Naive B cell (primary cell): ENCODE results near the gene TNNT1. TPM values are rescaled to one million over a fixed set of nuclear protein-coding genes. Genes with fewer than 3 reads are reported as not detected.
A peak's percentile ranks its signal among the peaks of the same experiment; 100 is the strongest.

ENCODE experiments used
- ATAC-seq, 2 donors: fragments of 150-1000 bp; cut with Tn5 transposase; 2 replicates each; pipeline ENCODE4 v1.10.0; 2021; ENCODE audit warnings: low read depth in 2 of 2, mild to moderate bottlenecking in 2 of 2, moderate library complexity in 2 of 2
- DNase-seq: peaks from one replicate; pipeline ENCODE4 v3.0.0; 2022
- H3K27ac Mint-ChIP-seq, 6 donors: one replicate each; pipeline ENCODE4 v1.8.0; 2020 to 2022; ENCODE audit warnings: mild to moderate bottlenecking in 6 of 6, mixed read lengths in 6 of 6, moderate library complexity in 5 of 6, inconsistent platforms in 2 of 6
- H3K27me3 Mint-ChIP-seq, 3 donors: one replicate each; pipeline ENCODE4 v1.8.0; 2021 to 2022; ENCODE audit warnings: mixed read lengths in 3 of 3, mild to moderate bottlenecking in 1 of 3
- H3K36me3 Mint-ChIP-seq, 2 donors: one replicate each; pipeline ENCODE4 v1.8.0; 2020 to 2022; ENCODE audit warnings: mixed read lengths in 2 of 2, inconsistent platforms in 1 of 2, mild to moderate bottlenecking in 1 of 2
- H3K4me1 Mint-ChIP-seq, 3 donors: one replicate each; pipeline ENCODE4 v1.8.0; 2020 to 2022; ENCODE audit warnings: mixed read lengths in 3 of 3, inconsistent platforms in 1 of 3, mild to moderate bottlenecking in 1 of 3, moderate library complexity in 1 of 3
- H3K4me3 Mint-ChIP-seq, 8 donors: one replicate each; pipeline ENCODE4 v1.8.0; 2020 to 2022; ENCODE audit warnings: mild to moderate bottlenecking in 8 of 8, mixed read lengths in 8 of 8, moderate library complexity in 8 of 8, inconsistent platforms in 2 of 8
- H3K9me3 Mint-ChIP-seq, 7 donors: one replicate each; pipeline ENCODE4 v1.8.0; 2020 to 2022; ENCODE audit warnings: mixed read lengths in 7 of 7, mild to moderate bottlenecking in 5 of 7, inconsistent platforms in 2 of 7, moderate library complexity in 1 of 7
- polyA plus RNA-seq, 6 donors: library from polyadenylated mRNA; unstranded; fragments of 300-500 nt; fragmentation: Illumina TruSeq; gene quantifications; one replicate each; pipeline ENCODE4 v1.2.3, GENCODE V29; 2021; ENCODE audit warnings: low read depth in 6 of 6

TNNT1 gene
- polyA plus RNA-seq, 6 donors from 2014 or later, result not detected

GRCh38 chr19:55146705-55147273 lies 2.2 kb downstream of the TNNT1 start:
- Mint-ChIP-seq H3K36me3 (peaks cover 0 to 13% of the 10 kb centered on the region in 2 donors), H3K9me3 (peaks cover under 1 to 6% (median 5%) of the 10 kb centered on the region in 7 donors), H3K27me3 (peaks cover 41 to 70% (median 69%) of the 10 kb centered on the region in 3 donors), H3K27ac (no peak overlapping the region), H3K4me1 (peaks cover 12 to 16% (median 15%) of the 10 kb centered on the region in 3 donors), H3K4me3 (peak overlapping the region in 2 of 8 donors; percentile 20 to 51)
- ATAC-seq (no peak), DNase-seq (no peak)

- H3K36me3 Mint-ChIP-seq, result peaks cover 0 to 12% of the 10 kb centered on the region in 2 donors
- peaks cover 0 to under 1% (median 0%) of the 10 kb centered on the region in 7 donors for H3K9me3 Mint-ChIP-seq
- H3K4me3 Mint-ChIP-seq, result peak overlapping the region in 1 of 8 donors; percentile 38
- DNase-seq (no peak), ATAC-seq (no peak)
- H3K4me1 Mint-ChIP-seq, result peaks cover 14 to 18% (median 16%) of the 10 kb centered on the region in 3 donors
- H3K27me3 Mint-ChIP-seq, result peaks cover 40 to 75% (median 71%) of the 10 kb centered on the region in 3 donors
- H3K27ac Mint-ChIP-seq, result peak overlapping the region in 1 of 6 donors; percentile 20
Observed at GRCh38 chr19:55146078-55146704, 2.8 kb downstream of the TNNT1 start.

- DNase-seq (no peak), ATAC-seq (no peak)
- Mint-ChIP-seq H3K9me3 (no peaks in the 10 kb centered on the region), H3K36me3 (peaks cover 0 to 12% of the 10 kb centered on the region in 2 donors), H3K4me1 (peaks cover 16 to 20% (median 18%) of the 10 kb centered on the region in 3 donors), H3K27ac (no peak overlapping the region), H3K4me3 (no peak overlapping the region), H3K27me3 (peaks cover 40 to 76% (median 71%) of the 10 kb centered on the region in 3 donors)
Observed at GRCh38 chr19:55145232-55145631, 3.8 kb downstream of the TNNT1 start.

- no peak for DNase-seq
- no peaks in the 10 kb centered on the region for H3K9me3 Mint-ChIP-seq
- H3K36me3 Mint-ChIP-seq, result peaks cover 0 to 12% of the 10 kb centered on the region in 2 donors
- peak overlapping the region in 2 of 8 donors; percentile 6 to 57 for H3K4me3 Mint-ChIP-seq
- H3K27ac Mint-ChIP-seq, result no peak overlapping the region
- peaks cover 28 to 62% (median 53%) of the 10 kb centered on the region in 3 donors for H3K27me3 Mint-ChIP-seq
- ATAC-seq, result no peak
- H3K4me1 Mint-ChIP-seq, result peaks cover 16 to 20% (median 18%) of the 10 kb centered on the region in 3 donors
Observed at GRCh38 chr19:55141696-55142095, 7.3 kb downstream of the TNNT1 start.

GRCh38 chr19:55137915-55138314 lies 11.1 kb downstream of the TNNT1 start:
- Mint-ChIP-seq H3K27ac (no peak overlapping the region), H3K36me3 (no peaks in the 10 kb centered on the region), H3K4me1 (peaks cover 8 to 14% (median 12%) of the 10 kb centered on the region in 3 donors), H3K9me3 (no peaks in the 10 kb centered on the region), H3K4me3 (no peak overlapping the region), H3K27me3 (peaks cover 23 to 51% (median 28%) of the 10 kb centered on the region in 3 donors)
- DNase-seq (no peak), ATAC-seq (no peak)

GRCh38 chr19:55136399-55137102 lies 12.5 kb downstream of the TNNT1 start:
- no peak for DNase-seq
- H3K27ac Mint-ChIP-seq, result no peak overlapping the region
- no peak for ATAC-seq
- H3K4me1 Mint-ChIP-seq, result peaks cover 9 to 16% (median 14%) of the 10 kb centered on the region in 3 donors
- no peaks in the 10 kb centered on the region for H3K36me3 Mint-ChIP-seq
- no peak overlapping the region for H3K4me3 Mint-ChIP-seq
- H3K9me3 Mint-ChIP-seq, result no peaks in the 10 kb centered on the region
- H3K27me3 Mint-ChIP-seq, result peaks cover 23 to 57% (median 31%) of the 10 kb centered on the region in 3 donors

GRCh38 chr19:55134736-55135135 lies 14.3 kb downstream of the TNNT1 start:
- Mint-ChIP-seq H3K27ac (no peak overlapping the region), H3K27me3 (peaks cover 25 to 62% (median 35%) of the 10 kb centered on the region in 3 donors), H3K4me1 (peaks cover 7 to 9% (median 9%) of the 10 kb centered on the region in 3 donors), H3K9me3 (no peaks in the 10 kb centered on the region), H3K36me3 (no peaks in the 10 kb centered on the region), H3K4me3 (no peak overlapping the region)
- no peak for ATAC-seq
- no peak for DNase-seq

GRCh38 chr19:55133639-55134444 lies 15.2 kb downstream of the TNNT1 start:
- Mint-ChIP-seq H3K4me3 (no peak overlapping the region), H3K27me3 (peaks cover 31 to 69% (median 43%) of the 10 kb centered on the region in 3 donors), H3K9me3 (no peaks in the 10 kb centered on the region), H3K4me1 (peaks cover 7 to 9% (median 9%) of the 10 kb centered on the region in 3 donors), H3K36me3 (no peaks in the 10 kb centered on the region), H3K27ac (no peak overlapping the region)
- ATAC-seq (peak; percentile 45 to 56), DNase-seq (no peak)

- no peaks in the 10 kb centered on the region for H3K9me3 Mint-ChIP-seq
- H3K36me3 Mint-ChIP-seq, result no peaks in the 10 kb centered on the region
- H3K4me1 Mint-ChIP-seq, result peaks cover 7 to 9% (median 9%) of the 10 kb centered on the region in 3 donors
- H3K4me3 Mint-ChIP-seq, result no peak overlapping the region
- ATAC-seq (no peak), DNase-seq (no peak)
- peaks cover 38 to 69% (median 49%) of the 10 kb centered on the region in 3 donors for H3K27me3 Mint-ChIP-seq
- no peak overlapping the region for H3K27ac Mint-ChIP-seq
Observed at GRCh38 chr19:55132453-55133129, 16.4 kb downstream of the TNNT1 start.

GRCh38 chr19:55131421-55131820 lies 17.6 kb downstream of the TNNT1 start:
- peaks cover 0 to 6% of the 10 kb centered on the region in 2 donors for H3K36me3 Mint-ChIP-seq
- no peak overlapping the region for H3K27ac Mint-ChIP-seq

GRCh38 chr19:55119053-55119452 lies 30.0 kb downstream of the TNNT1 start:
- Mint-ChIP-seq H3K4me3 (peak overlapping the region in 7 of 8 donors; percentile 77 to 99 (median 98)), H3K27ac (peak overlapping the region in 1 of 6 donors; percentile 73)

More at GRCh38 chr19:55131421-55131820, 17.6 kb downstream of the TNNT1 start:
- H3K4me1 Mint-ChIP-seq, result peaks cover 7 to 9% (median 9%) of the 10 kb centered on the region in 3 donors
- ATAC-seq (no peak), DNase-seq (no peak)
- H3K4me3 Mint-ChIP-seq, result no peak overlapping the region
- peaks cover 42 to 70% (median 61%) of the 10 kb centered on the region in 3 donors for H3K27me3 Mint-ChIP-seq
- H3K9me3 Mint-ChIP-seq, result no peaks in the 10 kb centered on the region

GRCh38 chr19:55118401-55118991 lies 30.5 kb downstream of the TNNT1 start:
- H3K36me3 Mint-ChIP-seq, result peaks cover 0 to 10% of the 10 kb centered on the region in 2 donors
- H3K4me1 Mint-ChIP-seq, result peaks cover 31 to 41% (median 39%) of the 10 kb centered on the region in 3 donors
- H3K27ac Mint-ChIP-seq, result peak overlapping the region in 3 of 6 donors; percentile 9 to 95 (median 87)
- H3K27me3 Mint-ChIP-seq, result peaks cover 5 to 10% (median 7%) of the 10 kb centered on the region in 3 donors
- H3K9me3 Mint-ChIP-seq, result peaks cover 0 to 2% (median 0%) of the 10 kb centered on the region in 7 donors
- peak overlapping the region; percentile 93 to 99 (median 98) for H3K4me3 Mint-ChIP-seq
- no peak for ATAC-seq
- no peak for DNase-seq

More at GRCh38 chr19:55119053-55119452, 30.0 kb downstream of the TNNT1 start:
- H3K36me3 Mint-ChIP-seq, result peaks cover 0 to 15% of the 10 kb centered on the region in 2 donors
- no peak for DNase-seq
- H3K27me3 Mint-ChIP-seq, result peaks cover 11 to 15% (median 12%) of the 10 kb centered on the region in 3 donors
- no peak for ATAC-seq
- peaks cover 31 to 36% (median 34%) of the 10 kb centered on the region in 3 donors for H3K4me1 Mint-ChIP-seq
- peaks cover 0 to 3% (median 0%) of the 10 kb centered on the region in 7 donors for H3K9me3 Mint-ChIP-seq
